Stimulated activated CD8-positive, alpha-beta memory T cell treated with anti-CD3 and anti-CD28 coated beads, Interleukin-12 subunit alpha, Interleukin-12 subunit beta, amount 100 ng/mL, for 24 hours (primary cell): ENCODE measurements around the gene ADNP.
"Not testable (repeated sequence)": the region's sequence is repeated elsewhere in the genome, so short reads cannot be mapped to it uniquely, and the experiment has no call there.

Source experiments
- DNase-seq: peaks from one replicate; pipeline ENCODE4 v3.0.0-alpha.2; 2020; ENCODE audit errors: extremely low read depth

ADNP gene

GRCh38 chr20:50903353-50904051 lies 27.7 kb downstream of the ADNP start:
- DNase-seq: no peak

- DNase-seq: no peak
These were observed 29.9 kb downstream of the ADNP start for GRCh38 chr20:50901301-50901700.

GRCh38 chr20:50900261-50900660 lies 31.0 kb downstream of the ADNP start:
- no peak for DNase-seq

- no peak for DNase-seq
These were observed 32.8 kb downstream of the ADNP start for GRCh38 chr20:50898475-50898874.

- no peak for DNase-seq
These were observed 36.0 kb downstream of the ADNP start for GRCh38 chr20:50895111-50895830.

- DNase-seq: no peak
These were observed 37.6 kb downstream of the ADNP start for GRCh38 chr20:50893620-50894019.

- no peak for DNase-seq
These were observed 38.8 kb downstream of the ADNP start for GRCh38 chr20:50892394-50892793.

GRCh38 chr20:50891138-50891537 lies 40.1 kb downstream of the ADNP start:
- DNase-seq: no peak

GRCh38 chr20:50887576-50887975 lies 43.7 kb downstream of the ADNP start:
- DNase-seq: no peak

- no peak for DNase-seq
These were observed 45.0 kb downstream of the ADNP start for GRCh38 chr20:50886184-50886790.

GRCh38 chr20:50885781-50886180 lies 45.5 kb downstream of the ADNP start:
- no peak for DNase-seq

- no peak for DNase-seq
These were observed 46.2 kb downstream of the ADNP start for GRCh38 chr20:50885068-50885467.

- no peak for DNase-seq
These were observed 47.4 kb downstream of the ADNP start for GRCh38 chr20:50883856-50884255.

GRCh38 chr20:50881759-50882424 lies 49.3 kb downstream of the ADNP start:
- DNase-seq: not testable (repeated sequence)

- no peak for DNase-seq
These were observed 51.3 kb downstream of the ADNP start for GRCh38 chr20:50879649-50880550.

- DNase-seq: no peak
These were observed 53.9 kb downstream of the ADNP start for GRCh38 chr20:50877232-50877743.

- no peak for DNase-seq
These were observed 54.4 kb downstream of the ADNP start for GRCh38 chr20:50876816-50877215.

GRCh38 chr20:50876063-50876685 lies 55.1 kb downstream of the ADNP start:
- DNase-seq: no peak

GRCh38 chr20:50874758-50875665 lies 56.2 kb downstream of the ADNP start:
- no peak for DNase-seq
